Heart right ventricle (tissue), 16 donors: ENCODE measurements around the gene AKAP9. TPM values are rescaled to one million over a fixed set of nuclear protein-coding genes. Genes with fewer than 3 reads are reported as not detected.
"Not testable (repeated sequence)": the region's sequence is repeated elsewhere in the genome, so short reads cannot be mapped to it uniquely, and the experiment has no call there.

ENCODE experiments used
- ATAC-seq, 8 donors: fragments of 200-7000 bp; cut with Tn5 transposase; one replicate each; pipeline ENCODE4 v1.9.1; 2020; ENCODE audit warnings: mild to moderate bottlenecking in 8 of 8, moderate library complexity in 8 of 8, moderate number of reproducible peaks in 1 of 8
- DNase-seq, 2 donors: peaks; one replicate each; pipeline ENCODE4 v3.0.0-alpha.2; 2020
- H3K27ac ChIP-seq, 10 donors: fragments of 200-600 bp; sonication (generic) in 2 of 10; one replicate each; pipeline versions ENCODE4 v1.5.0 to v1.8.0; 2020 to 2022; ENCODE audit warnings: mild to moderate bottlenecking in 3 of 10
- H3K27me3 ChIP-seq, 7 donors: fragments of 200-600 bp; one replicate each; pipeline ENCODE4 v1.8.0; 2021 to 2022; ENCODE audit warnings: mild to moderate bottlenecking in 2 of 7
- H3K36me3 ChIP-seq, 9 donors: fragments of 200-600 bp; sonication (generic) in 1 of 9; one replicate each; pipeline versions ENCODE4 v1.5.0 to v1.8.0; 2020 to 2022; ENCODE audit warnings: mild to moderate bottlenecking in 2 of 9
- H3K4me1 ChIP-seq, 9 donors: fragments of 200-600 bp; sonication (generic) in 1 of 9; one replicate each; pipeline versions ENCODE4 v1.5.0 to v1.8.0; 2020 to 2022; ENCODE audit warnings: mild to moderate bottlenecking in 4 of 9
- H3K4me3 ChIP-seq, 10 donors: fragments of 200-600 bp; sonication (generic) in 2 of 10; one replicate each; pipeline versions ENCODE4 v1.5.0 to v1.8.0; 2020 to 2022; ENCODE audit warnings: mild to moderate bottlenecking in 7 of 10, moderate library complexity in 2 of 10
- H3K9me3 ChIP-seq, 11 donors: fragments of 200-600 bp in 10 of 11; sonication (generic) in 2 of 11; one replicate each; pipeline versions ENCODE4 v1.5.0 to v1.8.0; 2013 to 2022; ENCODE audit warnings: mild to moderate bottlenecking in 2 of 11, control low read depth in 1 of 11, moderate library complexity in 1 of 11
- CTCF ChIP-seq, 9 donors: fragments of 200-600 bp; sonication (generic) in 2 of 9; IDR thresholded peaks; one replicate each; pipeline versions ENCODE4 v1.5.0 to v1.8.0; 2021 to 2022; ENCODE audit warnings: antibody characterized with exemption in 9 of 9, mild to moderate bottlenecking in 5 of 9, moderate library complexity in 1 of 9
- WGBS, 2 donors: extraction: QIAGEN DNeasy Blood & Tissue Kit; methylation state at CpG; one replicate each; pipeline ENCODE4 v1.1.7; 2013; ENCODE audit warnings: inconsistent platforms in 1 of 2; 5-methylcytosine and 5-hydroxymethylcytosine counted together
- intact Hi-C, 10 donors: fragments of 100-400 bp; cut with DNase I; formaldehyde crosslinking; loops; one replicate each; pipeline versions ENCODE4 v1.11.1 to v1.14.2; 2022
- polyA plus RNA-seq, 2 donors: library from polyadenylated mRNA; stranded (reverse); fragments of 200-250 nt; gene quantifications; one replicate each; pipeline ENCODE4 v1.2.3, GENCODE V29; 2013
- total RNA-seq, 10 donors: library from RNA; stranded (reverse); fragmentation: NEBNext Ultra II Directional in 3 of 10; extraction: Animal tissue kit (Norgen Biotek cat#: 25700) in 3 of 10; gene quantifications; one replicate each; pipeline versions ENCODE4 v1.2.1 to v1.2.4, GENCODE V29; 2021 to 2023
- donor health status: Arrhythmogenic right ventricular cardiomyopathy.
- donor health status: ischemic (EF 13 %, LVEDD 7.1; RV severe dilation, severe dysfunction).
- donor health status: healthy with polysubstance abuse.
- donor health status: DM: no; HTN: yes; CAD: no.
- donor health status: DM: no; HTN: no; CAD: no.
- donor health status: ischemic (EF 25% LVEDD 6.9; RV normal size, moderate dysfunction).
- donor health status: ischemic (EF 25% LVEDD 5.7; RV mildly dilated, moderate dysfunction).
- donor health status: healthy.
- donor health status: DM: yes; HTN: yes; CAD: no.
- donor health status: Ischemic cardiomyopathy.
- donor health status: ischemic (EF 35%, LVEDD 5.7; RV mildly dilated, moderate dysfunction).
- donor health status: nonischemic (EF 11% LVEDD 7.7; RV severe dilation, severe dysfunction).
- donor health status: DM: yes; HTN: yes; CAD: no.
- donor health status: PGD.
- donor health status: ischemic (EF 29% LVEDD 5.4; RV normal size, mild dysfunction).
- donor health status: nonischemic (EF 23%, LVEDD 6.1; RV moderate dilation, normal function).

AKAP9 gene
- total and polyA plus RNA-seq, 12 donors = 5.9 to 62.3 (median 49.2) TPM

- DNase-seq (no peak), ATAC-seq (no peak)
- intact Hi-C loops = loop anchor here in 2 of 10 donors (10.0 kb wide), 2 partner anchors 114 to 124 kb away; no protein-coding TSS in a partner anchor
- Histone ChIP-seq H3K27ac (no peak overlapping the region), H3K4me3 (no peak overlapping the region), H3K4me1 (no peaks in the 10 kb centered on the region), H3K9me3 (no peaks in the 10 kb centered on the region), H3K27me3 (no peaks in the 10 kb centered on the region), H3K36me3 (peaks cover 0 to 100% (median 86%) of the 10 kb centered on the region in 9 donors)
- TF ChIP-seq CTCF (IDR thresholded peaks at IDR 0.05) = no peak
- WGBS, 2 donors = 99 to 100% methylated on average over 1 of the region's 1 CpG
Observed at GRCh38 chr7:92100534-92100933, 159.9 kb downstream of the AKAP9 start.

- intact Hi-C loops = loop anchor here in 2 of 10 donors (10.0 kb wide), 2 partner anchors 112 to 122 kb away; no protein-coding TSS in a partner anchor
- H3K27ac ChIP-seq, H3K4me1 ChIP-seq, DNase-seq, H3K4me3 ChIP-seq, H3K27me3 ChIP-seq, ATAC-seq, H3K9me3 ChIP-seq: not testable (repeated sequence)
- peaks cover 0 to 100% (median 77%) of the 10 kb centered on the region in 9 donors for H3K36me3 ChIP-seq
- 95 to 99% methylated on average over 5 of the region's 5 CpGs for WGBS, 2 donors
Observed at GRCh38 chr7:92102862-92103261, 162.2 kb downstream of the AKAP9 start.

GRCh38 chr7:92108821-92109220 lies 168.2 kb downstream of the AKAP9 start:
- 96 to 97% methylated on average over 8 of the region's 8 CpGs for WGBS, 2 donors
- ATAC-seq (no peak), DNase-seq (no peak)
- no peak overlapping the region for H3K27ac ChIP-seq
- no peak overlapping the region for H3K4me3 ChIP-seq
- peaks cover 0 to 100% (median 42%) of the 10 kb centered on the region in 9 donors for H3K36me3 ChIP-seq
- H3K27me3 ChIP-seq = no peaks in the 10 kb centered on the region
- H3K9me3 ChIP-seq = no peaks in the 10 kb centered on the region
- no peak for TF ChIP-seq CTCF (IDR thresholded peaks at IDR 0.05)
- H3K4me1 ChIP-seq = peaks cover 0 to 11% (median 0%) of the 10 kb centered on the region in 9 donors
- intact Hi-C loops = loop anchor here in 2 of 10 donors (10.0 kb wide), 2 partner anchors 106 to 116 kb away; no protein-coding TSS in a partner anchor

- DNase-seq (no peak), ATAC-seq (no peak)
- WGBS, 2 donors = 75 to 80% methylated on average over 2 of the region's 2 CpGs
- Histone ChIP-seq H3K4me3 (no peak overlapping the region), H3K27me3 (no peaks in the 10 kb centered on the region), H3K36me3 (peaks cover 0 to 100% (median 34%) of the 10 kb centered on the region in 9 donors), H3K4me1 (peaks cover 0 to 11% (median 0%) of the 10 kb centered on the region in 9 donors), H3K27ac (no peak overlapping the region), H3K9me3 (no peaks in the 10 kb centered on the region)
- intact Hi-C loops = loop anchor here in 1 of 10 donors (10.0 kb wide), 1 partner anchor 94 kb away; no protein-coding TSS in a partner anchor
- no peak for TF ChIP-seq CTCF (IDR thresholded peaks at IDR 0.05)
Observed at GRCh38 chr7:92110857-92111256, 170.2 kb downstream of the AKAP9 start.

GRCh38 chr7:92115821-92116220 lies 175.2 kb downstream of the AKAP9 start:
- no peak overlapping the region for H3K4me3 ChIP-seq
- H3K36me3 ChIP-seq = peaks cover 0 to 100% (median 9%) of the 10 kb centered on the region in 9 donors
- intact Hi-C loops = loop anchor here in 1 of 10 donors (10.0 kb wide), 1 partner anchor 89 kb away; no protein-coding TSS in a partner anchor
- peaks cover 0 to 11% (median 0%) of the 10 kb centered on the region in 9 donors for H3K4me1 ChIP-seq
- WGBS, 2 donors = 94 to 98% methylated on average over 5 of the region's 5 CpGs
- H3K9me3 ChIP-seq = no peaks in the 10 kb centered on the region
- no peak for DNase-seq
- no peak for ATAC-seq
- H3K27ac ChIP-seq = no peak overlapping the region
- TF ChIP-seq CTCF (IDR thresholded peaks at IDR 0.05) = no peak
- no peaks in the 10 kb centered on the region for H3K27me3 ChIP-seq
